ENCODE results near the gene PLIN1.
A peak's percentile ranks its signal among the peaks of the same experiment; 100 is the strongest.
"Not testable (repeated sequence)": the region's sequence is repeated elsewhere in the genome, so short reads cannot be mapped to it uniquely, and the experiment has no call there.

The PLIN1 gene

DNA sequence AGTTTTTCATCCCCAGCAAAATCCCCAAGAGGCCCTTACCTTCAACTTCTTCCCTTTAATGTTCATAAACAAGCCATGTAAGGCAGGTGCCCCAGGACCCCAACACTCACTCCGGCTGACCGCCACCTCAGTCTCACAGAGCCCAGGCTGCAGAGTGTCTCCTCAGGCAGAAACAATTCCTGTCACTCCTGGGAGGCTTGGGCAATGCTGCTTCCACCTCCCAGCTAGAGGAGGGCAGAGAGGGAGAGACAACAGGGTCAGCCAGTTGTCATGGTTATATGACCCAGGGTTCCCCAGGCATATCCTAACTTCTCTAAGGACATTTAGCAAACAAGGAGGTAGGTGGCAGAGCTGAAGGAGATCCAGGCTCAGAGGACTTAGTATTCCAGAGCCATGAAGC lies at the start of gene PLIN1:
Gene PLIN1 (minus strand): TSS at position 156 of the 400 bp plus-strand sequence. CDS start 1,878 bp downstream, outside the sequence.
- DNase-seq: no peak

DNA sequence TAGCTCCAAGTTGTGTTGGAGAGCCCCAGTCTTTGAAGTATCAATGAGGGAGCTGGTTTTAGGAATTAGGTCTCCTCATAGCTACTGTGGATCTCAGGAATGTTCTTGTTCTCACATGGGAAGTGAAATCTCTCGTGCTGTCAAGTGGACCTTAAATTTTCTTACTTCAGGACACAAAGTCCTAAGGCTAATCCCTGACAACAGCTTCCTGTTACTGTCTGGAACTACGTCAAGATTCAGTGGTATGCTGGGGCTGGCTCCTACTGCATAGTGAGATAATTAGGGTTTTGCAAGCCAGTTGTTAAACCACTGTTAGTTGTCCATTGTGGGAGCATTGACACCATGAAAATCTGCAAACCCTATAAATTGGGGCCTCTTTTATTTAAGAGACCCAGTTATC lies 49.1 kb upstream of the PLIN1 start:
- DNase-seq: no peak

DNA sequence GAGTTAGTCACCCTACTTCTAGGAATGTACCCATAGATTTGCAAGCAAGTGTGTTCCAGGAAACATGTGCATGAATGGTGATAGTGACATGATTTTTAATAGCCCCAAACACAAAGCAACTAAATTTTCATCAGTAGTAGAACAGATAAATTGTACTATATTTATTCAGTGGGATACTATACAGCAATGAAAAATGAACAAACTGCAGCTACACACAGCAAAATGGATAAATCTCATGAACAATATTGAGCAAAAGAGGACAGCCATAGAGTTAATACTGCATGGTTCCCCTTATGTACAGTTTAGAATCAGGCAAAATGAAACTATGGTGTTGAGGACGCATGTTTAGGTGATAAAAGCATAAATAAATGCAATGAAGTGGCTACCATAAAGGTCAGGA lies 45.9 kb upstream of the PLIN1 start:
- no peak for DNase-seq

GRCh38 chr15:89724621-89725020 lies 45.5 kb upstream of the PLIN1 start:
- DNase-seq: no peak

- DNase-seq: no peak
Observed at GRCh38 chr15:89723031-89723430, 43.9 kb upstream of the PLIN1 start.

- DNase-seq: no peak
Observed at GRCh38 chr15:89714775-89715174, 35.6 kb upstream of the PLIN1 start.

DNA sequence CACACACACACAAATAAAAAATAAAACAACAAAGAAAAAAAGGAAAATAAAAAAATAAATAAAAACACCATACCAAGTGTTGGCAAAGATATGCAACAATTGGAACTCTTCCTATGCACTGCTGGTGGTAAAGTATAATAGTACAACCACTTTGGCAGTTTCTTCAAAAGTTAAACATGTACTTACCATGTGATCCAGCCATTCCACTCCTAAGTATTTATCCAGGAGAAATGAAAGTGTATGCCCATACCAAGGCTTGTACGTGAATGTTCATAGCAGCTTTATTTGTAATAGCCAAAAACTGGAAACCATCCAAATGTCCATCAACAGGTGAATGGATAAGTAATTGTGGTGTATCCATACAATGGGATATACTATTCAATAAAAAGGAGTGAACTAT lies 28.4 kb upstream of the PLIN1 start:
- no peak for DNase-seq

GRCh38 chr15:89704411-89704810 lies 25.2 kb upstream of the PLIN1 start:
- DNase-seq: no peak

DNA sequence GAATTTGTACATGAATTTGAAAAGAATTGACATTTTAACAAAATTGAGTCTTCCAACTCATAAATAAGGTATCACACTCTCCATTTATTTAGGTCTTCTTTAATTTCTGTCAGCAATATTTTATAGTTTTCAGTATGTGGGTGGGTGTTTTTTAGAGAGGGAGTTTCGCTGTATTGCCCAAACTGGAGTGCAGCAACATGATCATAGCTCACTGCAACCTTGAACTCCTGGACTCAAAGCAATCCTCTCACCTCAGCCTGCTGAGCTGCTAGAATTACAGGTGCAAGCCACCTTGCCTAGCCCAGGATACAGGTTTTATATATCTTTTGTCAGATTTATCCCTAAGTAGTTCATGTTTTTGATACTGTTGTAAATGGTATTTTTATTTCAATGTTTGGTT lies 16.0 kb upstream of the PLIN1 start:
- DNase-seq: no peak

GRCh38 chr15:89693696-89694095 lies 14.5 kb upstream of the PLIN1 start:
- no peak for DNase-seq

DNA sequence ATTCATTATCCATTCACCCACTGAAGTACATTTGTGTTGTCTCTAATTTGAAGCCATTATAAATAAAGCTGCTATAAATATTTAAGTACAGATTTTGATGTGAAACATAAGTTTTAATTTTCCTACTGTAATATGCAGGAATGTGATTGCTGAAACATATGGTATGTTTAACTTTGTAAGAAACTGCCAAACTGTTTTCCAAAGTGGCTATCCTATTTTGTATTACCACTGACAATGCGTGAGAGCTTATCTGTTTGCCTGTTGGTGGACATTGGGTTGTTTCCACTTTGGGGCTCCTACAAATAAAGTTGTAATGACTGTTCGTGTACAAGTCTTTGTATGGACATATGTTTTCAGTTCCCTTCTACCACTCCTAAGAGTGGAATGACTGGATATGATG lies 13.9 kb upstream of the PLIN1 start:
- DNase-seq: no peak

DNA sequence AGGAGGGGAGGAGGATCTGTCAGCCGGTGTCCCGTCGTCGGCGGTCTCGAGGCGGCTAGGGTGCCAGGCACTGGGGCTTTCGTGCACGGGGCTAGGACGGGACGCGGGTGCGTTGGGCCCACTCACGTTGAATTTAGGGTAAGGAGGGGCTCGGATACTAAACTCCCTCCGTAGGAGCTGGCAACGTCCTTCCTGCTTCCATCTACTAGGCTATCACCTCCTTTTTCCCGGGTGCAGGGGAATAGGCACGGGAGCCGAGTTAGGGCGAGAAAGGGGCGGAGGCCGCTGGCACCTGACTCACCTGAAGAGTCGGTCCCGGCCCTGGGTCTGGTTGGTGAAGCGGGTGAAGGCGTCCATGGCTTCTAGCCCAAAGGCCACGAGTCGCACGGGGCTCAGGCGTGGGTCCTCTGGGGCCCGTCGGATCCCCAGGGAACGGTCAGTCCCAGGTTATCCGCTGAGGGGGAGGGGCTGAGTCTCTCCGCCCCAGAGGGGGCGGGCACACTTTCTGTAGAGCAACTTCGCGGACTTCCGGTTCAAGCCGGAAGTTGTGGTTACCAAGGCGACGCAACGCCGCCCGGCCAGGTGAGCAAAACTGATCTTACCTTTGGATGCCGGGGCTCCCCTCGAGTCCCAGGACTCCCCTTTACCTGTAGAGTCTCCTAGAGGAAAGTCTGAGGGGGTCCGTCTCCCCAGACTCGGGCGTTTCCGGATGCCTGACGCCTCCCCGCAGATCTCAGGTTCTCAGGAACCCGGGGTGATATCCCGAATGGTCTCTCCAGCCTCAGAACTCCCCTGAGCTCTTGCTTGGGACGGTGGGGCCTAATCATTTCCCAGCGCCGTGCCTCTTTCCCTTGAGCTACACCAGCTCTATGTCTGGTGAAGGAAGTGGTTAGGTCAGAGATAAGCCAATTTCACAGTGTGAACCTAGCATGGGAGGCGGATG lies 11.4 kb upstream of the PLIN1 start, which contains the start of the genes PEX11A and WDR93:
Gene PEX11A (minus strand): TSS at position 479 of the 943 bp plus-strand sequence. CDS start 122 bp downstream, at position 357.
Gene WDR93 (plus strand): TSS at position 536 of the 943 bp plus-strand sequence. CDS start 10,936 bp downstream, outside the sequence.
- peak; percentile 83 for DNase-seq

- not testable (repeated sequence) for DNase-seq
Observed at GRCh38 chr15:89689930-89690275, 10.7 kb upstream of the PLIN1 start.

DNA sequence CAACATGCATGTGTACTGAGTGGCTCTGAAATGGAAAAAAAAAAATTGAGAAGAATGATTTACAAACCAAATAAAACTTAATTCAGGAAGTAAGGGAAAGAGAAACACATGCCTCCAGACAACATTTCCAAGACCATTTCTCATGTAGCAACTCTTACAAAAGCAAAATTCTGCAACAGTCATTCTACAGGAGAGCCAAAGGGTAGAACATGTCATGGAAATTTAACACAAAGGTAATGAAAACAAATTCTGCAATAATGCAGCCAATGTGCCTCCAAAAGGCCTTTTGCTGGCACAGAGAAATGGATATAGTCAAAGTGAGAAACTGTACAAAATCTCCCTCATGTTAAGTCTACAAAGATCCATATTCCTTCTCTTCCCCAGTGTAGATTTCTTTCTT lies 7.4 kb upstream of the PLIN1 start:
- DNase-seq: no peak

- no peak for DNase-seq
Observed at GRCh38 chr15:89685995-89686394, 6.8 kb upstream of the PLIN1 start.

DNA sequence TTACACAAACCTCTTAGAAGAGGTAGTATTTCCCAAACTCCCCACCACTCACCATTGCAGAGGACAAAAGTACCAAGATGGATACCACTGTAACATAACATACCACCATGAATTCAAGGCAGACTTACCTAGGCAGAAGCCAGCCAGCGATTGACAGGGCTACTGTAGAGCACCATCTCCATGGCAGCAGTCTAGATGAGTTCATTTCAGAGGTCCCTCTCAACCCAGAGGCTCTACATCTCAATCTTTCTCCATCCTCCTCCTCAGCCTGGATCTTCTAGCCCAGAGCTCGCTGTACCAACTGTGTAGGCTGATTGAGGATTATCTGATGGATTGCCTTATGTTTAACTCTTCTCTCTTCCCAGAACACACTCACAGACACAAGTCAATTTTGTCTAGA lies 2.0 kb upstream of the PLIN1 start:
- DNase-seq: no peak

DNA sequence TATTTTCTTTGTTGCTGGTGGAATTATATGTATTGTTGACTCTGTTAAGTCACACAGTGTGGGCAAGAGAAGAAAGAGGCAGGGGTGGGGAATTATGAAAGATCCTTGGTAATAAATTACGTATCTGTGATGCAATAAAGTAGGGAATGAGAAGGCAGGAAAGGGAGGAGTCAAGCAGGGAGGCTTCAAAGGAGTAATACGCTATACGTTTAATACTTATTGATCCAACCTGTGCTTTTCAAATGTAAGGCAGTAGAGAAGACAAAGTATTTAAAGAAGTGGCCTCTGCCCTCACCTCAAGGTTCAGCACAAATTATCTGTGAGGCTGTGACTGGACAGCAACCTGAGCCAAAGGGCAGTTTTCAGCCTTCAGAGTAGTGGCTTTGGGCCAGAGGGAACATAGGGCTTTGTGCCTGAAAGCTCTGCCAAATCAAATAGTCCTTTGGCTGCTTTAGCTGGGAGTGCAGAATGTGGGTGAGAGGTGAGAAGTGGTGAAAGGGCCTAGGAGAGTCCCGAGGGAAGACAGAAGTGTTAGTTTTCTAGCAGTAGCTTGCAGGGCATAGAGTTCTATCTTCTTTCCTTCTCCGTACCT lies 1.2 kb upstream of the PLIN1 start:
- DNase-seq: no peak

- no peak for DNase-seq
Observed at GRCh38 chr15:89677381-89677780, 1.8 kb downstream of the PLIN1 start.

- no peak for DNase-seq
Observed at GRCh38 chr15:89675606-89676005, 3.6 kb downstream of the PLIN1 start.

GRCh38 chr15:89674526-89674925 lies 4.6 kb downstream of the PLIN1 start:
- no peak for DNase-seq

- no peak for DNase-seq
Observed at GRCh38 chr15:89673165-89673512, 6.0 kb downstream of the PLIN1 start.

DNA sequence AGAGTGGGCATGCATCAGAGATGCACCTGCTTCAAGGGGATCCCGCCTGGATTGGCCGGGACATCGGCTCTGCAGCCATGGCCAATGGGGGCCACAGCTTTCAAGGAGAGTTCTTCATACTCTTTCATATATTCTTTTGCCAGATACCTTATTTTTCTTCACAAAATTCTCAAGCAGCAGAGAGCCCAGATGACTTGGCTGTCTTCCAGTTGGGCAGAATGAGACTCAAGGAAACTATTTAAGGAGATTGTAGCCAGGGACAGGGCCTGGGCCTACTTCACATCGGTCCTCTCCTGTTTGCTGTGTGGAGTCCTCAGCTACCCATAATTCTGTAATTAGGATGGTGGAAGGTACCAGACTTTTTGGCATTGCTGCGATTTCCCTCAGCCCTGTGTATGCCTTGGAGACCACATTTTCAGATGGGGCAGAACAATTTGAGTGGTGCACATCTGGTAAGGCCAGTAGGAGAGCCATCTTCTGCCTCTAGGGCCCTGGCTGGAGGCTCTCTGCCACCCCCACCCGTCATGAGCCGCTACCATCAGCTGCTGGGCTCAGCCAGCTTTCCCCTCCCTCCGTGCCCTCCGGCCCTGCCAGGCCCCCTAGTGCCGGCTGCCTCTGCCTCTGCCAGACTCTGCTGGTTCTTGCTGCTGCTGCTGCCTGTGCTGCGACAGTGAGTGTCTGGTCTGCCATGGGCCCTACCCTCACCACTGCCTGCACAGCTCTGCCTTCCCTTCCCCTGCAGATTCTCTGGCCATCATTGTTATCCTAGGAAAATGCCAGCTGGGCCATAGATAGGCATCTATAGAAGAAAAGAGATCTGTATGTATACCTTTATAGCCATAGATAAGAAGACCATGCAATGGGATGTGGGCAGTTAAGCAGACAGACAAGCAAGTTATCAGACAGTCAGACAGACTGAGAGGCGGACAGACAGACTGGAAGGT lies 6.7 kb downstream of the PLIN1 start:
- no peak for DNase-seq

- DNase-seq: no peak
Observed at GRCh38 chr15:89671687-89672086, 7.5 kb downstream of the PLIN1 start.

All from CD4-positive, alpha-beta T cell treated with Interleukin-15 for 1 hour (primary cell).